DMS153 treated with DMSO at 0.1 percent for 48 hours (cell line): ENCODE measurements around the gene FOXJ3.

Experiments used
- DNase-seq: peaks from one replicate; lab custom pipeline; 2025; ENCODE audit not compliant: unreplicated experiment; lab: John Stamatoyannopoulos, UW

Gene FOXJ3

GRCh38 chr1:42335050-42335808 lies at the start of gene FOXJ3:
TSS of gene FOXJ3 (minus strand) at chr1:42335235. CDS start at chr1:42311093, 24,142 bp downstream.
- DNase-seq = peak; percentile 95

GRCh38 chr1:42381280-42381673 lies 46.2 kb upstream of the FOXJ3 start:
- no peak for DNase-seq

- peak; percentile 94 for DNase-seq
These were observed 45.7 kb upstream of the FOXJ3 start, which contains the start of gene RIMKLA for GRCh38 chr1:42380586-42381279. TSS of gene RIMKLA (plus strand) at chr1:42380792. CDS start at chr1:42380935, 143 bp downstream.

GRCh38 chr1:42379794-42380585 lies 45.0 kb upstream of the FOXJ3 start:
- peak; percentile 55 for DNase-seq

GRCh38 chr1:42372796-42373195 lies 37.8 kb upstream of the FOXJ3 start:
- DNase-seq = no peak

GRCh38 chr1:42370876-42371549 lies 36.0 kb upstream of the FOXJ3 start:
- no peak for DNase-seq

GRCh38 chr1:42369471-42369870 lies 34.4 kb upstream of the FOXJ3 start:
- DNase-seq = no peak

- DNase-seq = no peak
These were observed 33.2 kb upstream of the FOXJ3 start for GRCh38 chr1:42368096-42368795.

- DNase-seq = no peak
These were observed 30.1 kb upstream of the FOXJ3 start for GRCh38 chr1:42365118-42365517.

- DNase-seq = no peak
These were observed 29.5 kb upstream of the FOXJ3 start for GRCh38 chr1:42364542-42364941.

GRCh38 chr1:42364089-42364488 lies 29.1 kb upstream of the FOXJ3 start:
- no peak for DNase-seq

- DNase-seq = no peak
These were observed 24.4 kb upstream of the FOXJ3 start for GRCh38 chr1:42359466-42359865.

GRCh38 chr1:42358791-42359190 lies 23.8 kb upstream of the FOXJ3 start:
- DNase-seq = no peak

GRCh38 chr1:42350086-42350485 lies 15.1 kb upstream of the FOXJ3 start:
- DNase-seq = no peak

GRCh38 chr1:42348498-42348897 lies 13.5 kb upstream of the FOXJ3 start:
- DNase-seq = no peak

GRCh38 chr1:42343049-42343448 lies 8.0 kb upstream of the FOXJ3 start:
- DNase-seq = no peak

- peak; percentile 96 for DNase-seq
These were observed 5.9 kb upstream of the FOXJ3 start for GRCh38 chr1:42340901-42341300.

- peak; percentile 100 for DNase-seq
These were observed 5.1 kb upstream of the FOXJ3 start for GRCh38 chr1:42340093-42340492.

- peak; percentile 72 for DNase-seq
These were observed 1.9 kb upstream of the FOXJ3 start for GRCh38 chr1:42336978-42337377.

- peak; percentile 91 for DNase-seq
These were observed 929 bp upstream of the FOXJ3 start for GRCh38 chr1:42335809-42336518.
